Right lung (tissue), 10 donors: ENCODE measurements around the gene ADGRA1. TPM values are rescaled to one million over a fixed set of nuclear protein-coding genes. Genes with fewer than 3 reads are reported as not detected.
"Not testable (repeated sequence)": the region's sequence is repeated elsewhere in the genome, so short reads cannot be mapped to it uniquely, and the experiment has no call there.

Experiments
- DNase-seq, 2 donors: peaks; one replicate each; pipeline ENCODE4 v3.0.0-alpha.2; 2013
- long read RNA-seq, 8 donors: transcript quantifications; one replicate each; lab custom pipeline, GENCODE V29; 2026
- polyA plus RNA-seq, 5 donors: library from polyadenylated mRNA; unstranded; fragments of 120-200 nt; gene quantifications; one replicate each; pipeline versions ENCODE4 v1.2.1 to v1.2.3, GENCODE V29; 2013; ENCODE audit warnings: inconsistent platforms in 1 of 5, low replicate concordance in 1 of 5; ENCODE audit not compliant: insufficient read length in 5 of 5, insufficient read depth in 1 of 5

The ADGRA1 gene
- under 1 TPM in 4 of 5 donors, not detected in 1; 0.08 to 0.28 (median 0.10) TPM for polyA plus RNA-seq
- long read RNA-seq, donor 1, result 0 reads
- long read RNA-seq, donor 2, result 0 reads
- long read RNA-seq, donor 3, result 0 reads
- long read RNA-seq, donor 4, result 0 reads
- long read RNA-seq, donor 5, result 0 reads
- long read RNA-seq, donor 6, result 0 reads
- long read RNA-seq, donor 7, result 0 reads
- long read RNA-seq, donor 8, result 0 reads

- no peak for DNase-seq
Measured at GRCh38 chr10:133087679-133088178, at the start of gene ADGRA1. Gene ADGRA1 (plus strand): TSS chr10:133087924. CDS start chr10:133088910, 986 bp downstream.

- no peak for DNase-seq
Measured at GRCh38 chr10:133038036-133038823, 49.5 kb upstream of the ADGRA1 start.

GRCh38 chr10:133039107-133039802, 48.5 kb upstream of the ADGRA1 start:
- no peak for DNase-seq

GRCh38 chr10:133039803-133040165, 47.9 kb upstream of the ADGRA1 start:
- DNase-seq, result no peak

- DNase-seq, result no peak
Measured at GRCh38 chr10:133040198-133040597, 47.5 kb upstream of the ADGRA1 start.

- DNase-seq, result no peak
Measured at GRCh38 chr10:133041101-133041500, 46.6 kb upstream of the ADGRA1 start.

GRCh38 chr10:133042061-133042460, 45.7 kb upstream of the ADGRA1 start:
- DNase-seq, result no peak

- no peak for DNase-seq
Measured at GRCh38 chr10:133042816-133043215, 44.9 kb upstream of the ADGRA1 start.

- no peak for DNase-seq
Measured at GRCh38 chr10:133043541-133044225, 44.0 kb upstream of the ADGRA1 start.

GRCh38 chr10:133044401-133044811, 43.3 kb upstream of the ADGRA1 start:
- no peak for DNase-seq

GRCh38 chr10:133045556-133046389, 42.0 kb upstream of the ADGRA1 start:
- no peak for DNase-seq

- DNase-seq, result no peak
Measured at GRCh38 chr10:133046390-133046765, 41.3 kb upstream of the ADGRA1 start.

- no peak for DNase-seq
Measured at GRCh38 chr10:133047526-133048123, 40.1 kb upstream of the ADGRA1 start.

- DNase-seq, result no peak
Measured at GRCh38 chr10:133048266-133048665, 39.5 kb upstream of the ADGRA1 start.

- DNase-seq, result no peak
Measured at GRCh38 chr10:133048926-133049325, 38.8 kb upstream of the ADGRA1 start.

- no peak for DNase-seq
Measured at GRCh38 chr10:133049639-133050038, 38.1 kb upstream of the ADGRA1 start.

- DNase-seq, result no peak
Measured at GRCh38 chr10:133050371-133050770, 37.4 kb upstream of the ADGRA1 start.

- DNase-seq, result no peak
Measured at GRCh38 chr10:133052076-133052475, 35.6 kb upstream of the ADGRA1 start.

GRCh38 chr10:133053527-133054133, 34.1 kb upstream of the ADGRA1 start:
- not testable (repeated sequence) for DNase-seq

GRCh38 chr10:133055470-133055869, 32.3 kb upstream of the ADGRA1 start:
- no peak for DNase-seq
